Measurements from ENCODE around the gene C17orf58. TPM values are rescaled to one million over a fixed set of nuclear protein-coding genes. Genes with fewer than 3 reads are reported as not detected.
"Not testable (repeated sequence)": the region's sequence is repeated elsewhere in the genome, so short reads cannot be mapped to it uniquely, and the experiment has no call there.

Gene C17orf58
- total RNA-seq, 1 donor from 2014 or later, result 28.0 TPM

- Mint-ChIP-seq H3K27ac (peak overlapping the region; percentile 90), H3K9me3 (peaks cover 3% of the 10 kb centered on the region), H3K4me1 (peaks cover 14% of the 10 kb centered on the region), H3K36me3 (ENCODE audit: low read depth) (peaks cover 3% of the 10 kb centered on the region), H3K27me3 (peaks cover 9% of the 10 kb centered on the region), H3K4me3 (peak overlapping the region; percentile 82)
- DNase-seq, result peak; percentile 99
- intact Hi-C loops (cut with micrococcal nuclease), result loop anchor here (1.0 to 5.0 kb wide), 4 partner anchors 15 to 272 kb away; partner anchors contain the start of genes ARSG, BPTF, KPNA2 and SLC16A6
Observed at GRCh38 chr17:68019675-68020408, 23.6 kb upstream of the C17orf58 start.

- Mint-ChIP-seq H3K4me3 (peak overlapping the region; percentile 82), H3K27ac (no peak overlapping the region), H3K9me3 (peaks cover 3% of the 10 kb centered on the region), H3K4me1 (peaks cover 14% of the 10 kb centered on the region), H3K27me3 (peaks cover 12% of the 10 kb centered on the region), H3K36me3 (ENCODE audit: low read depth) (peaks cover 3% of the 10 kb centered on the region)
- intact Hi-C loops (cut with micrococcal nuclease), result no loop called here
- DNase-seq, result peak; percentile 66
Observed at GRCh38 chr17:68019336-68019674, 23.0 kb upstream of the C17orf58 start.

- intact Hi-C loops (cut with micrococcal nuclease); H3K27ac Mint-ChIP-seq; H3K36me3 Mint-ChIP-seq (ENCODE audit: low read depth); H3K9me3 Mint-ChIP-seq; H3K4me3 Mint-ChIP-seq; DNase-seq: not testable (repeated sequence)
- Mint-ChIP-seq H3K4me1 (peaks cover 14% of the 10 kb centered on the region), H3K27me3 (peaks cover 12% of the 10 kb centered on the region)
Observed at GRCh38 chr17:68018493-68018892, 22.2 kb upstream of the C17orf58 start.

- intact Hi-C loops (cut with micrococcal nuclease), result no loop called here
- Mint-ChIP-seq H3K4me3 (no peak overlapping the region), H3K27ac (no peak overlapping the region), H3K9me3 (peaks cover 3% of the 10 kb centered on the region), H3K4me1 (peaks cover 14% of the 10 kb centered on the region), H3K27me3 (peaks cover 15% of the 10 kb centered on the region), H3K36me3 (ENCODE audit: low read depth) (peaks cover 3% of the 10 kb centered on the region)
- DNase-seq, result no peak
Observed at GRCh38 chr17:68016838-68017237, 20.6 kb upstream of the C17orf58 start.

GRCh38 chr17:68015081-68015723 is 18.9 kb upstream of the C17orf58 start:
- intact Hi-C loops (cut with micrococcal nuclease), result no loop called here
- no peak for DNase-seq
- Mint-ChIP-seq H3K9me3 (peaks cover 3% of the 10 kb centered on the region), H3K4me1 (peaks cover 14% of the 10 kb centered on the region), H3K27ac (no peak overlapping the region), H3K4me3 (no peak overlapping the region), H3K36me3 (ENCODE audit: low read depth) (peaks cover 3% of the 10 kb centered on the region), H3K27me3 (peaks cover 15% of the 10 kb centered on the region)

- no peak for DNase-seq
- Mint-ChIP-seq H3K9me3 (no peaks in the 10 kb centered on the region), H3K27me3 (peaks cover 11% of the 10 kb centered on the region), H3K4me1 (peaks cover 5% of the 10 kb centered on the region), H3K27ac (no peak overlapping the region), H3K36me3 (ENCODE audit: low read depth) (no peaks in the 10 kb centered on the region), H3K4me3 (no peak overlapping the region)
- intact Hi-C loops (cut with micrococcal nuclease), result no loop called here
Observed at GRCh38 chr17:68013385-68013784, 17.1 kb upstream of the C17orf58 start.

- intact Hi-C loops (cut with micrococcal nuclease), result loop anchor here (1.0 to 2.0 kb wide), 2 partner anchors 16 to 48 kb away; no protein-coding TSS in a partner anchor
- H3K9me3 Mint-ChIP-seq, result no peaks in the 10 kb centered on the region
- H3K27me3 Mint-ChIP-seq, result peaks cover 13% of the 10 kb centered on the region
- no peak overlapping the region for H3K27ac Mint-ChIP-seq
- DNase-seq, result peak; percentile 90
- H3K4me1 Mint-ChIP-seq, result peaks cover 5% of the 10 kb centered on the region
- no peaks in the 10 kb centered on the region for H3K36me3 Mint-ChIP-seq (ENCODE audit: low read depth)
- H3K4me3 Mint-ChIP-seq, result peak overlapping the region; percentile 74
Observed at GRCh38 chr17:68011199-68011665, 15.0 kb upstream of the C17orf58 start.

GRCh38 chr17:68006797-68007196 is 10.5 kb upstream of the C17orf58 start:
- peaks cover 5% of the 10 kb centered on the region for H3K4me1 Mint-ChIP-seq
- DNase-seq, result no peak
- no peaks in the 10 kb centered on the region for H3K36me3 Mint-ChIP-seq (ENCODE audit: low read depth)

GRCh38 chr17:68004201-68004600 is 7.9 kb upstream of the C17orf58 start:
- Mint-ChIP-seq H3K4me1 (no peaks in the 10 kb centered on the region), H3K27me3 (peaks cover 1% of the 10 kb centered on the region), H3K9me3 (no peaks in the 10 kb centered on the region), H3K4me3 (no peak overlapping the region), H3K36me3 (ENCODE audit: low read depth) (no peaks in the 10 kb centered on the region), H3K27ac (no peak overlapping the region)
- DNase-seq, result no peak
- intact Hi-C loops (cut with micrococcal nuclease), result no loop called here

More at GRCh38 chr17:68006797-68007196, 10.5 kb upstream of the C17orf58 start:
- Mint-ChIP-seq H3K4me3 (no peak overlapping the region), H3K27ac (no peak overlapping the region), H3K27me3 (peaks cover 1% of the 10 kb centered on the region), H3K9me3 (no peaks in the 10 kb centered on the region)
- intact Hi-C loops (cut with micrococcal nuclease), result no loop called here

- H3K27ac Mint-ChIP-seq, result no peak overlapping the region
- intact Hi-C loops (cut with micrococcal nuclease), result loop anchor here (5.0 to 10.0 kb wide), 3 partner anchors 38 to 1325 kb away; partner anchors contain the start of genes ABCA5, BPTF and KPNA2
- peaks cover 26% of the 10 kb centered on the region for H3K27me3 Mint-ChIP-seq
- H3K36me3 Mint-ChIP-seq (ENCODE audit: low read depth), result peaks cover 2% of the 10 kb centered on the region
- no peak overlapping the region for H3K4me3 Mint-ChIP-seq
- DNase-seq, result no peak
- H3K4me1 Mint-ChIP-seq, result peaks cover 19% of the 10 kb centered on the region
- H3K9me3 Mint-ChIP-seq, result no peaks in the 10 kb centered on the region
Observed at GRCh38 chr17:67999291-67999911, 3.1 kb upstream of the C17orf58 start.

GRCh38 chr17:67998466-67998865 is 2.2 kb upstream of the C17orf58 start:
- Mint-ChIP-seq H3K9me3 (no peaks in the 10 kb centered on the region), H3K27ac (no peak overlapping the region), H3K4me3 (no peak overlapping the region), H3K27me3 (peaks cover 26% of the 10 kb centered on the region), H3K36me3 (ENCODE audit: low read depth) (peaks cover 5% of the 10 kb centered on the region), H3K4me1 (peaks cover 24% of the 10 kb centered on the region)
- no peak for DNase-seq
- intact Hi-C loops (cut with micrococcal nuclease), result loop anchor here (5.0 to 10.0 kb wide), 3 partner anchors 39 to 1326 kb away; partner anchors contain the start of genes ABCA5, BPTF and KPNA2

GRCh38 chr17:67995570-67996263 is 552 bp downstream of the C17orf58 start:
- peak; percentile 74 for DNase-seq
- Mint-ChIP-seq H3K27me3 (peaks cover 28% of the 10 kb centered on the region), H3K36me3 (ENCODE audit: low read depth) (peaks cover 12% of the 10 kb centered on the region), H3K27ac (peak overlapping the region; percentile 67), H3K9me3 (no peaks in the 10 kb centered on the region), H3K4me1 (peaks cover 35% of the 10 kb centered on the region), H3K4me3 (peak overlapping the region; percentile 82)
- intact Hi-C loops (cut with micrococcal nuclease), result loop anchor here (2.0 to 10.0 kb wide), 4 partner anchors 15 to 1329 kb away; partner anchors contain the start of genes ABCA5, BPTF and KPNA2

All from activated CD4-positive, alpha-beta T cell treated with anti-CD3 and anti-CD28 coated beads, Interleukin-2, amount 10 ng/mL, durations not matched to agents 24 days and 14 days (primary cell).